AG10803 (cell line): ENCODE data around the gene CACNA2D1.

Source experiments
- DNase-seq: peaks from one replicate; pipeline ENCODE4 v3.0.0; 2010; ENCODE audit warnings: low read depth
- H3K4me3 ChIP-seq: 2 replicates; pipeline ENCODE4 v1.5.1; 2011; ENCODE audit warnings: mild to moderate bottlenecking, low read length, control low read depth
- TF ChIP-seq, protein P1 (sequence below): conservative IDR thresholded peaks from 2 replicates; pipeline ENCODE4 v1.5.1; 2011; ENCODE audit warnings: mild to moderate bottlenecking, low read length, control low read depth, inconsistent platforms

CACNA2D1 gene

DNA sequence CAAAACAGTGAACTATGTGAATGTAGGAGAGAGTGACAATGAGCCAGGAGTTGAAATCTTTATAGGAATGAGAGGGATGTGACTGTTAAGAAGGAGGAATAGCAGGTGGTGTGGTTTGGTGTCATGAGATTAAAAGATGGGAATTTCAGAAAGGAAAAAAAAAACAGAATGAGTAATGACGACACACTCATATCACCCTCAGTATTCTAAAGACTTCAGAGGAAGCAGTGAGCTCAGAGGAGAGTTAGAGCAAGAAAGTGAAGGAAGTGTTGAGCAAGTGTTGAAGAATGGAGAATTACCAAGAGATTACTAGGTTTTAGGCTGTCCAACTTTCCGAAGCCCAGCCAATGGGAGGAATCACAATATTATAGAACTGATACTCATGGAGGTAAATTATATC lies 453.2 kb downstream of the CACNA2D1 start:
- H3K4me3 ChIP-seq, result no peak overlapping the region
- TF ChIP-seq, protein P1, sequence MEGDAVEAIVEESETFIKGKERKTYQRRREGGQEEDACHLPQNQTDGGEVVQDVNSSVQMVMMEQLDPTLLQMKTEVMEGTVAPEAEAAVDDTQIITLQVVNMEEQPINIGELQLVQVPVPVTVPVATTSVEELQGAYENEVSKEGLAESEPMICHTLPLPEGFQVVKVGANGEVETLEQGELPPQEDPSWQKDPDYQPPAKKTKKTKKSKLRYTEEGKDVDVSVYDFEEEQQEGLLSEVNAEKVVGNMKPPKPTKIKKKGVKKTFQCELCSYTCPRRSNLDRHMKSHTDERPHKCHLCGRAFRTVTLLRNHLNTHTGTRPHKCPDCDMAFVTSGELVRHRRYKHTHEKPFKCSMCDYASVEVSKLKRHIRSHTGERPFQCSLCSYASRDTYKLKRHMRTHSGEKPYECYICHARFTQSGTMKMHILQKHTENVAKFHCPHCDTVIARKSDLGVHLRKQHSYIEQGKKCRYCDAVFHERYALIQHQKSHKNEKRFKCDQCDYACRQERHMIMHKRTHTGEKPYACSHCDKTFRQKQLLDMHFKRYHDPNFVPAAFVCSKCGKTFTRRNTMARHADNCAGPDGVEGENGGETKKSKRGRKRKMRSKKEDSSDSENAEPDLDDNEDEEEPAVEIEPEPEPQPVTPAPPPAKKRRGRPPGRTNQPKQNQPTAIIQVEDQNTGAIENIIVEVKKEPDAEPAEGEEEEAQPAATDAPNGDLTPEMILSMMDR, result no peak
- peak; percentile 8 for DNase-seq

DNA sequence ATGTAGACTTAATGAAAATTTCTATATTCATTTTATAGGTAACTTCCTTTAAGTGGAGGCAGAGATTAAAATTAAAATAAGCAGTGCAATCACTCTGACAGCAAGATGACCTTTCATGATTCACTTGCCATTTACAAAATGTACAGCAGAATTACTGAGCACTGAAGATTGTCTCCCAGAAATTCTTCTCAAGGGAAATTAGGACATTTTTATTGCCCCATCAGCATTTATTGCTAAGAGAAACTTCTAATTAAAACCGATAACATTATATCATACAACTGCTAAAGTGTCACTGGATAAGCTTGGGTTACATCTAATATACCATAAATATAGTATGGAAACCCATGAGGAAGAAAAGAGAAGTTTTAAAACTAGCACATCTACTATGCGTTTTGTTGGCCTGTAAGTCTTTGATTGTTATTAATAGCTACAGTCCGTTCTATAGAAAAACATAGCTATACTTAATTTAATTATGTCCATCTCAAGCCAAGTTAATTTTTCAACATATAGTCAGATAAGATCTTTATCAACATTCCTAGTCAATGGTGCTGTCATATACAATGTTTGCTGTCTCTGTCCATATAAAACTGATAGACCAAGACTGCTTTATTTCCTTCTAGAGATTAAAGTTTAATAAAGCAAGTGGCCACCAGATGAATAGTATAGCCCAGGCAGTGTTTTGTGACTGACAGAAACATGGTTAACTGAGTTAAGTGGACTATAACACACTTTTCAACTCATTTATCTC lies 456.7 kb downstream of the CACNA2D1 start:
- no peak overlapping the region for H3K4me3 ChIP-seq
- no peak for DNase-seq
- TF ChIP-seq, protein P1, result no peak

DNA sequence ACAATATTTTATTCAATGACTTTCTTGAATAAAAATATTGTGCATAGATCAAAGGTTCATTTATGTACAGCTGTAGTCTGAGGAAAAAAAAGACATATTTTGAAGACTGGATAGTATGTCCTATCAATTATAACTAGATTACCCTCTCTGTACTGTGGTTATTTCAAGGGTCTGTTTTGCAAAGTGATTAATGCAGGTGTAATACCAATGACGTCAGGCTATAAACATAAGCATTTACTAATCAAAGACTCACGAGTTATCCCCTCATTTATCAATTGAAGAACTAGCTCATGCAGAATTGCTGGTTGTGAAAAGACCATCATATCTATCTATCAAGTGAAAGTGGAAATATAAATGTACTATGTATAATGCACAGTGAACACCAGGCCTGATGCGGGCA lies 460.2 kb downstream of the CACNA2D1 start:
- no peak for DNase-seq
- no peak overlapping the region for H3K4me3 ChIP-seq
- TF ChIP-seq, protein P1, result no peak

DNA sequence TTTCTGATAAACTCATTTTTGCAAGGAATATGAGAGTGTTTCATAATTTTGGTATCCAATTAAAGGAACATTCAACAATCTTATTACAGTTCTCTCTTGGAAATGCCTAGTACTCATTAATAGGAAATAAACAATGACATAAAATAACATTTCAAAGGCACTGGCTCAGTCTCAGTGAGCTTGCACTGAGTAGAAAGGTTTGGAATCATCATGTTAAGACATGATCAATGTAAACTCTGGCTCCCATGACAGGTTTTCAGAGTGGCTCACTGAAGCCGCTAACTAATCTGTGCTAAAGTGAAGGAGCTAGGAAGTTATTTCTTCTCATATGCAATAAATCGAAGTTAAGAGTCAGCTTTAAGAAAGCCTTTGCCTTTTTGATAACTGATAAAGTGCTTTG lies 470.5 kb downstream of the CACNA2D1 start:
- H3K4me3 ChIP-seq, result no peak overlapping the region
- no peak for DNase-seq
- TF ChIP-seq, protein P1, result no peak

DNA sequence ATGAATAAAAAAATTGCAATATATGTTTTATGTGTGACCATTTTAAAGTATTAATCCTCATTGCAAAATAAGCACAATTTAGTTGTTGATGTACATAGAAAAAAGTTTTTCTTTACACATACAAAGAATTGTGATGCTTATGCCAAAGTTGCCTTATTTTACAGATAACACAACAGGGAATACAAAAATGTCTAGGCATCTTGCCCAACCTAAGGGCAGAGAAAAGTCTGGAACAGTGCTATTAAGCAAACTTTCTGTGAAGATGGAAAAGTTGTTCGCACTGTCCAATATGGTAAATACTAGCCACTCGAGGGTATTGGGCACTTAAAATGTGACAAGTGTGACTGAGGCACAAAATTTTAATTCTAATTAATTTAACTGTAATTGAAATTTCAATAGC lies 483.6 kb downstream of the CACNA2D1 start:
- peak; percentile 9 for DNase-seq
- H3K4me3 ChIP-seq, result no peak overlapping the region
- TF ChIP-seq, protein P1, result no peak

DNA sequence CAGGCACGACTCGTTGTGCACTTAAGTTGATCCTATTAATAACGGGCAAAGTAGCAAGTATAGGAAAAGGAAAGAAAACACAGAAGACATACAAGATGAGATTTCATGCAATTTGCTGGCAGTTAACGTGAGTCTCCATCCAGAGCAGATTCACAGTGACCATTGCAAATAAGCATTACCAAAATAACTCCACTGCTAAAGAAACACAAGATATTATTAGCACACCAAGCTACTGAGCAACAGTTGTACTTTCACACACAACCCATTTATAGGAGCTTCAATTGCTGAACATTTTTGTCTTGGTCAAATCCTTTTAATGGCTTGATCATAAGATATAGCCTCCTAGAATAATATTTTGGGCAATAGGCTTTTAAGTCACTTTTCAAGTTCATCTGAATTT lies 486.1 kb downstream of the CACNA2D1 start:
- no peak overlapping the region for H3K4me3 ChIP-seq
- DNase-seq, result no peak
- TF ChIP-seq, protein P1, result no peak

DNA sequence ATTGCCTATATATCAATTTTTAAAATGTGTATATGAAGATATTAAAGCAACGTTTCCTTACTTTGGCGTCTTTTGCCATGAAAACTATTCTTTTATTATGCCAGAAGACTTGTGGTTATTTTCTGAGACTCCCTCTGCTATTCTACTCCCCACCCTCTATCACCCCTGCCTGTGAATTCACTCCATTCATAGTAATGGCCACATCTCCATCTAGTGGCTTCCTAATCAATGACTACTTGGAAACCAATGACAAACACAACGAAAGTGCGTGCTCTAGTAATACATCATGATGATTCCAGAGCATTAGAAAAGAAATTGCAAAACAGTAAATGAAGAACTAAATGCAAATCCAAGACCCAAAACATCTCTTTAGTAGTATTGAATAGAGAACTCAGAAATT lies 487.1 kb downstream of the CACNA2D1 start:
- peak; percentile 53 for DNase-seq
- TF ChIP-seq, protein P1, result peak; percentile 65
- H3K4me3 ChIP-seq, result no peak overlapping the region
